IPS-18c (cell line): ENCODE data around the gene MMRN2.
"Not testable (repeated sequence)": the region's sequence is repeated elsewhere in the genome, so short reads cannot be mapped to it uniquely, and the experiment has no call there.

Experiments used
- H3K4me3 ChIP-seq: 2 replicates; pipeline ENCODE4 v1.7.0; 2013; ENCODE audit warnings: low read depth, mild to moderate bottlenecking, low read length, moderate library complexity; ENCODE audit not compliant: insufficient read depth
- H3K9me3 ChIP-seq: one replicate; pipeline ENCODE4 v1.6.1; 2013; ENCODE audit warnings: mild to moderate bottlenecking, low read length, moderate library complexity; ENCODE audit not compliant: control insufficient read depth, insufficient read depth

The MMRN2 gene

DNA sequence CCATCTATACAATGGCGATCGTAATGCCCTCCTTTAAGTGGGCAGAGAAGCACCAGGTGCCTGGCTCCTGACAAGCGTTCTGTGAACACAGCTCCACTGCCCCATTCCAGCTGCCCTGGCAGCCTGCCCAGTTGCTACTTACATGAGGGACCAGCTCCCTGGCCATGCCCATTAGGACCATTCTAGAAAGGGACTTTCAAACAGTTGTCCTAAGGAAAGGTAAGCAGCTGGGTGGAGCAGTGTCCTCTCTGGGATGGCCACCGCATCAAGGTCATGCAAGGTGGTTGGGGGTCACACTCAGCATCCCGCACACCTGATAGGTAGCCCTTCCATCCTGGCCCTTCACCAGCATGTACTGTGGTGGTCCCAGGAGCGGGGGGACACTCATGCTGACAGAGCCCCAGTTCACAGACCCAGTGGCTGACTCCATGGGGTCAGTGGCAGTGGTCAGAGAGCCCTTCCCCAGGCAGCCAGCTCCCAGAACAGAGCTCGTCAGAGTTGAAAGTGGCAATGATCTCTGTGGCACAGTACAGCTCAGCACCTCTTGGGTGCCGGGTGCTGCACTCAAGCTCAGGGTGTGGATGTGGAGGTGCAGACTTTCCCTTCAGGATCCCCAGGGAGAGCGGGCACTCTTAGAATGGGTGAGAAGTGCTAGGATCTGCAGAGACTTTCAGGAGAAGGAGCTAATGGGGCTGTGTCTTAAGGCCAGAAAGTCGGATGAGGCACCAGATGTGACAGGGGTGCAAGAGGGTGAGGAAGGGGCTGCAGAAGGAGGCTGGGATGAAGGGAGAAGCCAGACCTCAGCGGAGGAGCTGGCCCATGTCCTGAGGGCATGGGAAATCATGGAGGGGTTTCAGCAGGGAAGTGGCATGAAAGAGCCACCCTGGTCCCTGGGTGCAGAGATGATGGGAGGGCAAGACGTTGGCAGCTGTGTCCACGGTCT lies 10.9 kb downstream of the MMRN2 start:
- Histone ChIP-seq H3K4me3 (no peak overlapping the region), H3K9me3 (peaks cover 2% of the 10 kb centered on the region)

DNA sequence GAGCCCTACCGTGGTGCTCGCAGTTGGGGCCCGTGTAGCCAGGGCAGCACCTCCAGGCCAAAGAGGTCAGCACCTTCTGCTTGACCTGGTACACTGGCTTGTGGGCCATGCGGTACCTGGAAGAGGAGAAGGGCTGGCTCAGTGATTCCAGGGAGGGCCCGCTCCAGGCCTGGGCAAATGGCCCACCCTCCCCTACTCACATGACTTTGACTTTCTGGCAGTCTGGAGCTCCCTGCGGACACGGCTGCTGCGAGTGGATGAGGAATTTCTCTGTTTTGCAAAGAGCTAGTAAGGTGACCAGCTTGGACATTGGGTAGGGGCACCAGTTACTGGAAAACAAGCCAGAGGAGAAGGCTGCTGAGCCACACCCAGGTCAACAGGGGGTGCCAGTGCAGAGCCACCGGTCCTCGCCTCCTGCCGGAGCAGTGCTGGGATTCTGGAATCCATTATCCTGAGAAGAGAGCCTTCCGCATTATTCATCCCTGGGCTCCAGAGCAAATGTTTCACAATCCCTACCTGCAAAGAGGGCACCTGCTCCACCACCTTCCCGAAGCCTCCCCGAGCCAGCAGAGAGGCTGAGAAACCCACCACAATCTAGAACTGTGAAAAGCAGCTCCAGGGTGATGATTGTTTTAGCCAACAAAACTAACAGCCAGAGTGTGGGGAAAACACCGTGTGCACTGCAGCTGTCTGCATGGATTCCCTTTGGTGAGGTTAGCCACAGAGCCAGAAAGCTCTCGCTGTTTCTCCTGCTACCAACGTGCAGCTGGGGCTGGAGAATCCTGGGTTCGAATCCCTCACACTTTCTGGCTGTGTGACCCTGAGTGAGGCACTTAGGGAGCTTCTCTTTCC lies 11.8 kb downstream of the MMRN2 start:
- H3K9me3 ChIP-seq, result peaks cover 2% of the 10 kb centered on the region
- H3K4me3 ChIP-seq, result no peak overlapping the region

GRCh38 chr10:86944907-86945306 lies 12.5 kb downstream of the MMRN2 start:
- Histone ChIP-seq H3K9me3 (peaks cover 2% of the 10 kb centered on the region), H3K4me3 (no peak overlapping the region)

DNA sequence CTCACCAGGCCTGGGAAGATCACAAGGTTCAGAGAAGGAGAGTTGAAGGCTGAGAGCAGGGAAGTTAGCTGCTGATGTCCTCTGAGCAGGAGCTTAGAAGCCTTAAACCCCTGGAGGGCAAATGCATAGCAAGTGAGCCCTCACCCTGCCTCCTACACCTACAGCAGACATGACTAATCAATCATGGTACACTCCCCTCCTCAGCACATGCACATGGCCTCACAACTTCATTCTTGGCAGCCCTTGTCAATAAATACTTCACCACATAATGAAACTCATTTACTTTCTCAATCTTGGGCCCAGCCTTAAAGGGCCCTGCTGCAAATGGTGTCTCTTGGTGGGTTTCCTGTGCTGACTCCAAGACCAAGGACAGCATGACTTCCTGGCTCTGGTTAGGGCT lies 12.9 kb downstream of the MMRN2 start:
- Histone ChIP-seq H3K9me3 (peaks cover 2% of the 10 kb centered on the region), H3K4me3 (no peak overlapping the region)

- Histone ChIP-seq H3K9me3 (peaks cover 2% of the 10 kb centered on the region), H3K4me3 (no peak overlapping the region)
These were observed 13.4 kb downstream of the MMRN2 start for GRCh38 chr10:86944031-86944419.

DNA sequence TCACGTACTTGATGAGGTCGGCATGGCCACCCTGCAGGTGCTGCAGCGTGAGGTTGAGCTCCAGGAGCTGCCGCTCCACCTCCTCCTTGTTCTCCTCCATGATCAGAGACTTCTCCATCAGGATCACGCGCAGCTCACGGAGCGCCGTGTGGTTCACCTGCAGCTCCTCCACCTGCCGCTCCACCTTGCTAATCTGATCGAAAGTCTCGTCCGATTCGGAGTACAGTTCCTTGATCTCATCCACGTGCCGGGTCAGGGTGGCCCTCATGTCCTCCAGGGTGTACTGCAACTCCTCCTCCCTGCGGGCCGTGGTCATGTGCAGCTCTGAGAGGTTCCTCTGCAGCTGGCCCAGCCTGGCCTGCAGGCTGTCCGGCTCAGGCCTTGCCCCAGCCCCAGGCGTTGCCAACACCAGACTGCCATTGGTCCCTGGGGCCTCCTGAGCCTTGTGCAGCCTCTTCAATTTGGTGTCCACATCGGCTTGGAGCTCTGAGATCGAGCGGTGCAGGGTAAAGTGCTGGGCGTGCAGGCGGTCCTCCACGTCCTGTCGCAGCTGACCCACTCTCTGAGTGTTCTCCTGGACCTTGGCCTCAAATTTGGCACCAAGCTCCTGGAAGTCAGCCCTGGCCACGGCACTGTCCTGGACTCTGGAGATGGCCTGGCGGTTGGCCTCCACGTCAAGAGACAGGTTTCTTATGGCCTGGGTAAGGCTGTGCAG lies 13.9 kb downstream of the MMRN2 start:
- Histone ChIP-seq H3K4me3 (no peak overlapping the region), H3K9me3 (peaks cover 2% of the 10 kb centered on the region)

DNA sequence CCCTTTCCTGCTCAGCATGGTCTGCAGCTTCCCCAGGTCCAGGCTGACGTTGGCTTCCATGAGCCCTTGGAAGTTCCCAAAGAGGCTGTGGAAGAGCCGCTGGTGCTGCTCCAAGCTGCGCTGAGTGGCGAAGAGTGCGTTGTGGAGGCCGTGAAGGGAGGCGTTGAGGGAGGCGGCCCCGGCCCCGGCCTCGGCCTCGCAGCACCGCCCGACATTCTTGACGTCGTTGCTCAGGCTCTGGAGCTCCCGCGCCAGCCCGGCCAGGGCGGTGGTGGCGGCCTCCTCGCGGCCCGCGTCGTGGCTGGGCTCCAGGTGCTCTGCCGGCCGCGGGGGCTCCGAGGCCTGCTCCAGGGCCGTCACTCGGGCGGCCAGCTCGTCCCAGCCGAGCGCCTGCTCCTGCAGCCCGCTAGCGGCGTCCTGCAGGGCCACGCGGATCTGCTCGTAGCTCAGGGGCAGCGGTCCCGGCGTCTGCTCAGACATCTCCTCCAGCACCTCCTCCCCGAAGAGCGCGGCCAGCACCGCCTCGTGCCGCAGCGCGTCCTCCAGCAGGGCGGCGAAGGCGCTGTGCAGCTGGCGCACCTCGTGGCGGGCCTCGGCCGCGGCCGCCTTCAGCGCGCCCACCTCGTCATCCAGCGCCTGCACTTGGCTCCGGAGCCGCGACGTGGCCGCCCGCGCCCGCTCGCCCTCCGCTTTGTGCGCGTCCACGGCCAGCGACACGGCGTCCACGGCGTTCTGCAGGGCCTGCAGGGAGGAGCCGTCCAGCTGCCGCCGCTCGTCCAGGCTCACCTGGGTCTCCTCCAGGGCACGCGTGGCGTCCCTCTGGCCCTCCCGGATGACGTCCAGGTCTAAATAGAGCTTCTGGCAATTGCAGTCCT lies 14.7 kb downstream of the MMRN2 start:
- Histone ChIP-seq H3K9me3 (peaks cover 2% of the 10 kb centered on the region), H3K4me3 (no peak overlapping the region)

- Histone ChIP-seq H3K9me3 (peaks cover 2% of the 10 kb centered on the region), H3K4me3 (no peak overlapping the region)
These were observed 15.4 kb downstream of the MMRN2 start for GRCh38 chr10:86941991-86942421.

DNA sequence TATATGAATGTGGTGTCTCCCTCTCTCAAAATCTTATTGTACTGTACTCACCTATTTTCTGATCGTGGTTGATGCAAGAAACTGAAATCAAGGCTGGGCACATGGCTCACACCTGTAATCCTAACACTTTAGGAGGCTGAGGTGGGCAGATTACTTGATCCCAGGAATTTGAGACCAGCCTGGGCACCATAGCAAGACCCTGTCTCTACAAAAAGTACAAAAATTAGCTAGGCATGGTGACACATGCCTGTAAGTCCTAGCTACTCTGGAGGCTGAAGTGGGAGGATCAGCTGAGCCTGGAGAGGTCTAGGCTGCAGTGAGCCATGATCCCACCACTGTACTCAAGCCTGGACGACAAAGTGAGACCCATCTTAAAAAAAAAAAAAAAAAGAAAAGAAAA lies 16.0 kb downstream of the MMRN2 start:
- peaks cover 2% of the 10 kb centered on the region for H3K9me3 ChIP-seq
- H3K4me3 ChIP-seq, result no peak overlapping the region

DNA sequence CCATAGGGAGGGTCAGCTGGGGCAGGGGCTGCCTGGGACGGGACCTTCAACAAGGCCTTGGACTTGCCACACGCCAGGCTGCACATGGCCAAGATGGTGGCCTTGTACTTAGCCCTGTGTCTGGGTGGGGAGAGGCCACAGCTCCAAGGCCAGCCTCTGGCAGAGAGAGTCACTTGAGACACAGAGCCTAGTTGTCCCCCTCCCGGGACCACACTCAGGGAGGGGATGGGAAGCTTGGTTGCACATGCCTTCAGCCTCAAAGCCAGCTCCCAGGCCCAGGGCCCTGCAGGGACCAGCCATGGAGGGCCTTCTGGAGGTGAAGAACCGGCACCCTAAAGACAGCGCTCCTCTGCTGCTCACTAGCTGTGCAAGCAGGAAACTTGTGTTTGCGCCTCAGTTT lies 16.7 kb downstream of the MMRN2 start:
- Histone ChIP-seq H3K9me3 (peaks cover 2% of the 10 kb centered on the region), H3K4me3 (no peak overlapping the region)

GRCh38 chr10:86940076-86940475 lies 17.3 kb downstream of the MMRN2 start:
- H3K4me3 ChIP-seq, H3K9me3 ChIP-seq: not testable (repeated sequence)

DNA sequence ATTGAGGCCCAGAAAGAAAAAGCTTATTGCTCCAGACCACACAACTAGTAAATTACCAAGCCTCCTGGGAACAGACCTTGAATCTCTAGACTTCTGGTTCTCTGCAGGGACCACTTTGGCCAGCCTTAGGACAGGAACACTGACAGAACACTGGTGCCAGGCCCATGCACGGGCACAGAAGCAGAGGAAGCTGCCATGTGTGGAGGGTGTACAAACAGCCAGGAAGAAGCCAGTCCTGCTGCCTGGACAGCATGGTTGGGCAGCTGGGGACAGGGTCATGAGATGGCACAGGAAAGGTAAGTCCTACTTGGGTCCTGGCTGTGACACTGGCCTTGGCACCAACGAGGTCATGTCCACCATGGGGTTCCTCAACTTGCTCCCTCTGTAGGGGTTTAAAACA lies 19.2 kb downstream of the MMRN2 start:
- Histone ChIP-seq H3K9me3 (peaks cover 2% of the 10 kb centered on the region), H3K4me3 (no peak overlapping the region)

DNA sequence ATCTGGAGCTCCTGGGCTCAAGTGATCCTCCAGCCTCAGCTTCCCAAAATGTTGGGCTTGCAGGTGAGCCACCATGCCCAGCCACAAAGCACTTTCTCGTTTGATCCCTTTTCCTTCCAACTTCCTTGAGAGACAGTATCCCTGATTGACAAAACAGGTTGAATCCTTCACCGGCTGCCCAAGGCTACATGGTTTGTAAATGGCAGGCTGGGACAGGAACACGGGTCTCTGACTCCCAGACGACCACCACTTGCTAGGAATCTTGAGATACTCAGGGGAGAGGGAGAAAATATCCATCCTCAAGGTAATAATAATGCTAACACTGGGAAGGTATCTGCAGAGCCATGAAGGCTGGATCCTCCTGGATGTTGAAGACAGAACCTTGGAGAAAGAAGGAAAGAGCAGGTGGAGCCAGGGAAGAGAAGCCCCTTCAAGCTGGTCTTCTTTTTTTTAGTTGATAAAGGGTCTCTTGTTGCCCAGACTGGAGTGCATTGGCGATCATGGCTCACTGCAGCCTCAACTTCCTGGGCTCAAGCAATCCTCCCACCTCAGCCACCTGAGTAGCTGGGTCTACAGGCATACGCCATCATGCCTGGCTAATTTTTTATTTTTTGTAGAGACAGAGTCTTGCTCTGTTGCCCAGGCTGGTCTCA lies 19.8 kb downstream of the MMRN2 start:
- Histone ChIP-seq H3K9me3 (no peaks in the 10 kb centered on the region), H3K4me3 (no peak overlapping the region)

DNA sequence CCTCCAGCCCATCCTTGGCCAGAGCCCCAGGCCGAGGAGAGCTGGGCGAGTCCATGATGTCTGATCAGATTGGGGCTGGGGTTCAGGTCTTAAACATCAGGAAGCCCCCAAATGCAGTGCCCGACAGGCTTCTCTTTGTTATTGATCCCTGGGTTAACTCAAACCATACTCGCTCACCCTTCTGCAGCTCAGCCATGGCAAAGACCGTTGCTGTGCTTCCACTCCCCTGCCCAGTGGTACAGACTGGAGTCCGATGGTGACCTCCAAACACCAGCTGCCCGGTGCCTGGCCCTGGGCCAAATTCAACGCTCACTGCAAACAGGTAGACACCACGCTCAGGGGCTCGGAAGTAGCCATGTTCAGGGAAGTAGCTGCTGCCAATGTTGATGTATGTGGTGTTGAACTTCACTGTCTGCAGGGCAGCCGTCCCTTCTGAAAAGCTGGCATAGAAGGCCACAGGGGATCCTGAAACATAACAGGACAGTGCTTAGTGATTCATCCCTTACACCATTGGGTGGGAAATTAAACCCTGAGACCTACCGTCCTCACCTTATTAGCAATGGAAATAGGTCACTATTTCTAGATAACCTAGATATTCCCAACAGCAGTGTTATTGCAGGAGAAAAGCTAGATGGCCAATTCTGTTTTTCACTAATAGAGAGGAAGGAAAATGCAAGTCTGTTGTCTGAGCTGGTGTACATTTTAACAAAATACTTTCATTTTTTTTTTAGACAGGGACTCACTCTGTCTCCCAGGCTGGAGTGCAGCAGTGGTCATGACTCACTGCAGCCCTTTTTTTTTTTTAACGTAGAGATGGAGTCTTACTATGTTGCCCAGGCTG lies 20.5 kb downstream of the MMRN2 start:
- Histone ChIP-seq H3K9me3 (no peaks in the 10 kb centered on the region), H3K4me3 (no peak overlapping the region)

DNA sequence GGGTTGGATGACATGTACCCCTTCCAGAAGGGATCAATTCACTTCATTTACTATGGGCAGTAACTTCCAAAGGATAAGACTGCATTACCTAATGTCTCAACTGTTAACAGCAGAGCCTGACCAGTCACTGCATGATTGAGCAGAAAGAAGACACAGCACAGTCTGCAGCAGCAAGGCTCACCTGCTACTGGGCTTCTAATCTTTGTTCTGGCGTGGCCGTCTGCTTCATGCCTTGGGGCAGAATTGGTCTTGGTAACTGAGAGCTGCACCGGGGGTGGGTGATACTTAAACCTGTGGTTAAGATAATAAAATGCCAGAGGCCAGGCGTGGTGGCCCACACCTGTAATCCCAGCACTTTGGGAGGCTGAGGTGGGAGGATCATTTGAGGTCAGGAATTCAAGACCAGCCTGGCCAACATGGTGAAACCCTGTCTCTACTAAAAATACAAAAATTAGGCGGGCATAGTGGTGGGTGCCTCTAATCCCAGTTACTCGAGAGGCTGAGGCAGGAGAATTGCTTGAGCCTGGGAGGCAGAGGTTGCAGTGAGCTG lies 23.2 kb downstream of the MMRN2 start:
- H3K4me3 ChIP-seq, result not testable (repeated sequence)

More for the DNA sequence above, 23.2 kb downstream of the MMRN2 start:
- H3K9me3 ChIP-seq, result not testable (repeated sequence)
